HG03064 (cell line): ENCODE data around the gene PLXDC1.
"Not testable (repeated sequence)": the region's sequence is repeated elsewhere in the genome, so short reads cannot be mapped to it uniquely, and the experiment has no call there.

Experiments used
- ATAC-seq: cut with Tn5 transposase; IDR thresholded peaks from one replicate; pipeline ENCODE4 v1.9.1; 2021; ENCODE audit warnings: low read depth; ENCODE audit not compliant: unreplicated experiment

The PLXDC1 gene

GRCh38 chr17:39130205-39130604 lies 21.2 kb downstream of the PLXDC1 start:
- ATAC-seq, result no peak

- ATAC-seq, result not testable (repeated sequence)
Measured at GRCh38 chr17:39129544-39129943, 21.9 kb downstream of the PLXDC1 start.

- ATAC-seq, result no peak
Measured at GRCh38 chr17:39126436-39126835, 25.0 kb downstream of the PLXDC1 start.

- no peak for ATAC-seq
Measured at GRCh38 chr17:39125143-39125875, 26.1 kb downstream of the PLXDC1 start.

DNA sequence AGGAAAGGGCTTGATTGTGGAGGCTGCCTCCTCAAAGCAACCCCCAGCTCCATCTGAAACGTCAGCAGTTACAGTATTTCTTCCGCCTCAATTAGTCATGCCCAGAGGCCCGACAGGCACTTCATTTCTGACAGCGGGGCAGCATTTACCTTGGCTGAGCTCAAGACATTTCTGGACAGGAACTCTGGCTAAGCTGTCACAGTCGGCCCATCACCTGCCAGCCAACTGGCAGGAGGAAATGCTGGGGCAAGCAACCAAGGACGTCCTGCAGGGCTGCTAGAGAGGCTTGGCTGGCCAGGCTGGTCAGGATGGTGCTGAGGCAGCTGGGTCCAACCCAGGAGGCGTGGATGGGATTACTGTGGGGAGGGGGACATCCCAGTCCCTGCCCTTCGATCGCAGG lies 27.8 kb downstream of the PLXDC1 start:
- no peak for ATAC-seq

DNA sequence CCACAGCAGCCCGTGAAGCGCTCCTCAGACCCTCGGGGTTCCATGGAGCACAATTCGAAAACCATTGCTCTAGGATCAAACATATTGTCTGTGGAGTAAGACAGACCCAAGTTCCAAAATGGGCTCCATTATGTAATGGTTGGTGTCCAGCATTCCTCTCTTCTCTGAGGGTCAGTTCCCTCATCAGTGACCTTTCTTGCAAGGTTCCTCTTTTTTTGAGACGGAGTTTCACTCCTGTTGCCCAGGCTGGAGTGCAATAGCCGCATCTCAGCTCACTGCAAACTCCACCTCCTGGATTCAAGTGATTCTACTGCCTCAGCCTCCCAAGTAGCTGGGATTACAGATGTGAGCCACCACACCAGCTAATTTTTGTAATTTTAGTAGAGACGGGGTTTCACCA lies 28.4 kb downstream of the PLXDC1 start:
- ATAC-seq, result no peak

DNA sequence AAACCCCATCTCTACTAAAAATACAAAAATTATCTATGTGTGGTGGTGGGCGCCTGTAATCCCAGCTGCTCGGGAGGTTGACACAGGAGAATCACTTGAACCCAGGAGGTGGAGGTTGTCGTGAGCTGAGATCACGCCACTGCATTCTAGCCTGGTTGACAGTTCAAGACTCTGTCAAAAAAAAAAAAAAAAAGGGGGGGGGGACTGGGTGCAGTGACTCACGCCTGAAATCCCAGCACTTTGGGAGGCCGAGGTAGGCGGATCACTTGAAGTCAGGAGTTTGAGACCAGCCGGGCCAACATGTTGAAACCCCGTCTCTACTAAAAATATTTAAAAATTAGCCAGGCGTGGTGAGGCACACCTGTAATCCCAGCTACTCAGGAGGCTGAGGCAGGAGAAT lies 29.5 kb downstream of the PLXDC1 start:
- not testable (repeated sequence) for ATAC-seq

DNA sequence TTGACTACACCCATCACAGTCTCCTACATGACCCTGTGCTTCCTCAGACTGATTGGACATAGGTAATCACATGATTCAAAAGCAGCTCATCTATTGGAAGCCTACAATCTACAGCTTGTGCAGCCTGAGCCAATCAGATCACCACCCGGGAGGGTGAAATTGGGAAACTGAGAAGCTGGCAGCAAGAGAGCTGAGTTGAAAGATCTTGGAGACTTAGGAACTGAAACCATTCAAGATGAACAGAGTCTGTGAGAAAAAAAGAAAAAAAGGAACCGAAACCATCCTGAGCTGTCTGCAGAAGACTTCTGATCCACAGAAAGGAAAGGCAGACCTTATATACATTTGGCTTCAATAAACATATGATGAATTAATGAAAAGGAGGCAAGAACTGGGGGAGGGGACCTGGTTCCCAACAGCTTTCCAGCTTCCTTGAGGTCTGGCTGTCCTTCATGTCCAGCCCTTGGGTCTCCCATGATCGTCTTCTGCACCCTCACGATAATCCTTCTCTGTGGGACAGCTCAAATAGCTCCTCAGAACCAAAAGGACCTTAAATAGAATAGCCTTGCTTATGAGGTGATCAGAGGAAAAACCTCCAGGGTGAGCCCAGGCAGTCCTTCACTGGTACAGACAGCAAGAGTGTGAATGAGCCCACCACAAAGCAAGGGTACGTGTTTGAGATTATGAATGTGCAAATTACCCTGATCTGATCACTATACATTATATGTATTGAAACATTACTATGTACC lies 32.6 kb downstream of the PLXDC1 start:
- ATAC-seq, result no peak

- no peak for ATAC-seq
Measured at GRCh38 chr17:39116224-39116623, 35.2 kb downstream of the PLXDC1 start.

- ATAC-seq, result no peak
Measured at GRCh38 chr17:39115135-39115534, 36.3 kb downstream of the PLXDC1 start.

GRCh38 chr17:39114723-39115122 lies 36.7 kb downstream of the PLXDC1 start:
- ATAC-seq, result no peak

GRCh38 chr17:39113871-39114270 lies 37.6 kb downstream of the PLXDC1 start:
- ATAC-seq, result no peak

DNA sequence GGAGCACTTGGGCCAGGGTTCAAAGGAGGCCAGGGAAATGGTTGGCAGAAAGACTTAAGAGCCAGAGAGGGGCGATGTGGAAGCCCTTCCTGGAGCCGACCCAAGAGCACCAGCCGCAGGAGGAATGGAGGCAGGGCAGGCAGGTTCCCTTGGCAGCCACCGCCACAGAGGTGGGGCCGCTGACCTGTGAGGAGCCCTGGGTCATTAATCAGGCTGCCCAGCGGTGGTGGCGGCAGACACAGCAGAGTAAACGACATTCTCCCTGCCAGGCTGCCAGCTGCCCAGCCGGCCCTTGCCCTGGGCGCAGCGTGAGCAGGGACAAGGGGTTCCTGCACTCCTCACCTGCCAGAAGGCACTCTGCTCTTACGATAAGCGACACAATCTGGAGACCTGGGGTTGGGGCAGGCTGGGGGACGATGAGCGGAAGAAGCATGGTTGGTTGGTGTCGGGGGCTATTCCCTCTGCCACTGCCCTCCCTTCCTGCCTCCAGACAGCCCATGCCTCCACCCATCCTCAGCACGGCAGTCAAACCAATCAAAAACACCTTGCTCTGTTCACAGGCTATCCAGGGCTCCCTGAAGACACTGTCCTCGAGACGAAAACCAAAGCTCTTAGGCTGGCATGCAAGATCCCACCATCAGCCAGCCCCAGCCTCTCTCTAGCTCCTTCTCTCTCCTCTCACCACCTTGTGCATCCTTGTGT lies 40.9 kb downstream of the PLXDC1 start:
- ATAC-seq, result no peak

DNA sequence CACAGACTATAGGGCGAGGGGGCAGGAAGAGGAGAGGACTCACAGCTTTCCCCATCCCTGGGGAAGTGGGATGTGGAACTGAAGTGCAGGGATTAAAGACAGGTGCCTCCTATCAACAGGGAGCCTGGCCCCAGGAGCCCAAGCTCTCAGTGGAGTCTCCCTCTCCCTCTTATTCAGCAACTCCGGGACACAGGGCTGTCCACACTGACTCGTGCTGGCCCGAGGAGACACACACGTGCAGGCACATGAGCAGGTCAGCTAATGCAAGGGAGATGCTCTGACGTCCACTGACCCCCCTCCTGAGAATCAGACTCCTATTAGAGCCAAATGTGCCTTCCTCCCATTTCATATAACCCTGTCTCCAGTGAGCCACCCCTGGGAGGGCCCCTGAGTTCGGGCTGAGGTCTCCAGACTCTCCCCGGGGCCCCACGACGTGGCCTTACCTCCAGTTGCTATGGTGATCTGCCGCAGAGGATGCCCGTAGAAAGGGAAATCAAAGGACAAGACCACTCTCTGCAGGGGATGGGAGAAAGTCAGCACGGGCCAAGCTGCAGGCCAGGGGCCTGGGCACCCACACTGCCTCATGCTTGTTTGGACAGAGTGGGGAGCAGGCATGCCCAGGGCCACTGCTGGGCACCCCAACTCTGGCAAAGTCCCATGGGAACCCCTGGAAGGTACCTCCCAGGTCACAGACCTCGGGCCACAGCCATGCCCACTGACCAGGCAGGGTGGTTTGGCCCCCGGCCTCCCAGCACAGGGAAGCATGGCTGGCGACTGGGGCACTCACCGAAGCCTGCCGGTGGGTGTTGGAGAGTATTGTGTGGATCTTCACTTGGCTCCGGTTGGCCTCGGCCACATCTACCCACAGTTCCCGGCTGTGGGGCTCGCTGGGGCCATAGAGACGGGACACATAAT lies 42.7 kb downstream of the PLXDC1 start:
- ATAC-seq, result no peak

- ATAC-seq, result no peak
Measured at GRCh38 chr17:39107973-39108372, 43.5 kb downstream of the PLXDC1 start.

DNA sequence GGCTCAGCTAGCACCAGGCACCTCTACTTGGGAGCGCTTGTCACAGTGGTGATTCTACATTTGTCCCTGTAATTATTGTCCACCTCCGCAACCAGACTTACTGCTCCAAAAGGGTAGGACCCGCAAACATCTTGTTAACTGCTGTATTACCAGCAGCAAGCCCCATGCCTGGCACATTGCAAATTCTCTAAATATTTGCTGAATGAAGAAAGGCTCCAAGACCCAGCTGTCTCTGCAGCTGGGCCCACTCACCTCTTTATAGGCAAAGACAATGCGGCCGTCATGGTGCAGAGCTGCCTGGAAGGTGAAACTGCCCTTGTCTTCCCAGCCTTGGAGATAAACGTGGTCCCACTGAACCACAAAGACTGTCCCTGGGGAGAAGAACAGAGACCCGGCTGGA lies 44.3 kb downstream of the PLXDC1 start:
- no peak for ATAC-seq

DNA sequence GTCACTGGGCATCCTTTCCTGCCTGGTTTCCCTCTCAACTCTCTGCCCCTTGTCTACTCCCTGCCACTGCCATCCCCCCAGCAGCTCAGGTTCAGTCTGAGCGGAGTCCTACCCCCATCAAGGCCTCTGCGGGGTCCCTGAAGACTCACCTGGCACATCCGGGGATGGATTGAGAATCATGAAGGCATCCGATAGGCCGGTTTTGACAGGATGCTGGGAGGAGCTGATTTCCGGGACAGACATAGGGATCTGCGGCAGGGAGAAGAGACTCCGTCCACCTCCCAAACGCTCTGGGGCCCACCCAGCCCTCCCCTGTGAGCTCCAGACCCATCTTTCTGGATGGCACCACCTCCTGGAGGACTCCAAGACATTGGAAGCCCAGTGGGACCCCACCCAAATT lies 45.7 kb downstream of the PLXDC1 start:
- no peak for ATAC-seq

DNA sequence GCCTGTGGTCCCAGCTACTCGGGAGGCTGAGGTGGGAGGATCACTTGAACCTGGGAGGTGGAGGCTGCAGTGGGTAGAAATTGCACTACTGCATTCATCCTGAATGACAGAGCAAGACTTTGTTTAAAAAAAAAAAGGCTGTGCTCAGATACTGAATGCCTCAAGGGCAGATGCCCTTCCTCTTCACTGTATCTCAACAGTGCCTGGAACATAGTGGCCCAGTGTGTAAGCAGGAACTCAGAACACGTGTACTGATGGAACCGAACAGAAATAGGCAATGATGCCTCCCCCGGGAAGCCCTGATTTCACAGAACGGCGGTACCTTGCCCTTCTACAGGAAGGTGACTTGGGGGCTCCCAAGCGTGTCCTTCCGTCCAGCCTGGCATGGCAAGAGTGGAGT lies 46.8 kb downstream of the PLXDC1 start:
- no peak for ATAC-seq

DNA sequence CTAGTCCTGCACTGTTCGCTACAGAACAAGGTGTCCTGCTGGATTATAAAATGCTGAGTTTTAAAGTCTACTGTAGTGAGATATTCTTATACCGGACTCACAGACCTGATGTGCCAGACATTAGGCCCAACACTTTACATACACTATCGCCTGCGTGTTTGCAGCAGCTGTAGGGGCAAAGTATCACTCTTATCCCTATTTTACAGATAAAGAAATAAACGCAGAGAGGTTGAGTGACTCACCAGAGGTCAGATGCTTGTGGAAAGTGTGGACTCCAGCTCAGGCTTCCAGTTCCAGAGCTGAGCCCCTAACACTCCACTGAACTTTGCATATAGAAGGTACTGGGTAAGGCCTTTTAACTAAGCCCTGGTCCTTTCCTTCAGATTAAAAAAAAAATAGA lies 47.4 kb downstream of the PLXDC1 start:
- no peak for ATAC-seq

- no peak for ATAC-seq
Measured at GRCh38 chr17:39101091-39101490, 50.3 kb downstream of the PLXDC1 start.

- no peak for ATAC-seq
Measured at GRCh38 chr17:39100530-39100929, 50.9 kb downstream of the PLXDC1 start.
